Type B pancreatic cell (in vitro differentiated cells): ENCODE measurements around the gene TBL1X. TPM values are rescaled to one million over a fixed set of nuclear protein-coding genes. Genes with fewer than 3 reads are reported as not detected.

Experiments used
- DNase-seq: peaks from one replicate; pipeline ENCODE4 v3.0.0; 2021; ENCODE audit warnings: mixed read lengths; ENCODE audit not compliant: unreplicated experiment; ENCODE audit errors: extremely low spot score
- H3K27ac Mint-ChIP-seq: 2 replicates; pipeline ENCODE4 v1.8.0; 2021; ENCODE audit warnings: mild to moderate bottlenecking, mixed read lengths
- H3K27me3 Mint-ChIP-seq: 2 replicates; pipeline ENCODE4 v1.8.0; 2021; ENCODE audit warnings: mixed read lengths
- H3K36me3 Mint-ChIP-seq: 2 replicates; pipeline ENCODE4 v1.8.0; 2021; ENCODE audit warnings: mixed read lengths
- H3K4me1 Mint-ChIP-seq: one replicate; pipeline ENCODE4 v1.8.0; 2021; ENCODE audit warnings: mixed read lengths; ENCODE audit not compliant: unreplicated experiment
- H3K4me3 Mint-ChIP-seq: 2 replicates; pipeline ENCODE4 v1.8.0; 2021; ENCODE audit warnings: mild to moderate bottlenecking, mixed read lengths
- H3K9me3 Mint-ChIP-seq: 2 replicates; pipeline ENCODE4 v1.8.0; 2021; ENCODE audit warnings: mixed read lengths
- CTCF ChIP-seq: fragments of 200-600 bp; sonication (generic); conservative IDR thresholded peaks from 2 replicates; pipeline ENCODE4 v1.5.0; 2021; ENCODE audit warnings: antibody characterized with exemption, mild to moderate bottlenecking
- total RNA-seq: library from RNA; stranded (reverse); gene quantifications from 2 replicates; pipeline ENCODE4 v1.2.1, GENCODE V29; 2021; ENCODE audit warnings: low replicate concordance

Gene TBL1X
- total RNA-seq, 1 donor from 2014 or later = 41.3 TPM

GRCh38 chrX:9647431-9647830 lies 182.6 kb downstream of the TBL1X start:
- no peak for DNase-seq
- H3K9me3 Mint-ChIP-seq = peaks cover under 1% of the 10 kb centered on the region
- peaks cover 2% of the 10 kb centered on the region for H3K4me1 Mint-ChIP-seq
- no peak overlapping the region for H3K27ac Mint-ChIP-seq
- no peaks in the 10 kb centered on the region for H3K27me3 Mint-ChIP-seq
- H3K4me3 Mint-ChIP-seq = no peak overlapping the region
- H3K36me3 Mint-ChIP-seq = peaks cover 6% of the 10 kb centered on the region
- TF ChIP-seq CTCF = no peak

GRCh38 chrX:9650091-9650490 lies 185.2 kb downstream of the TBL1X start:
- H3K36me3 Mint-ChIP-seq = peaks cover 8% of the 10 kb centered on the region
- H3K27ac Mint-ChIP-seq = no peak overlapping the region
- no peaks in the 10 kb centered on the region for H3K4me1 Mint-ChIP-seq
- no peak for TF ChIP-seq CTCF
- DNase-seq = no peak
- no peaks in the 10 kb centered on the region for H3K27me3 Mint-ChIP-seq
- H3K9me3 Mint-ChIP-seq = no peaks in the 10 kb centered on the region
- H3K4me3 Mint-ChIP-seq = no peak overlapping the region

GRCh38 chrX:9651737-9652136 lies 186.9 kb downstream of the TBL1X start:
- no peak for DNase-seq
- H3K9me3 Mint-ChIP-seq = no peaks in the 10 kb centered on the region
- no peak for TF ChIP-seq CTCF
- H3K36me3 Mint-ChIP-seq = peaks cover 8% of the 10 kb centered on the region
- H3K4me3 Mint-ChIP-seq = no peak overlapping the region
- no peaks in the 10 kb centered on the region for H3K27me3 Mint-ChIP-seq
- H3K27ac Mint-ChIP-seq = no peak overlapping the region
- H3K4me1 Mint-ChIP-seq = no peaks in the 10 kb centered on the region

- H3K36me3 Mint-ChIP-seq = peaks cover 13% of the 10 kb centered on the region
- TF ChIP-seq CTCF = no peak
- no peaks in the 10 kb centered on the region for H3K4me1 Mint-ChIP-seq
- no peaks in the 10 kb centered on the region for H3K27me3 Mint-ChIP-seq
- H3K9me3 Mint-ChIP-seq = no peaks in the 10 kb centered on the region
- no peak overlapping the region for H3K4me3 Mint-ChIP-seq
- no peak overlapping the region for H3K27ac Mint-ChIP-seq
- DNase-seq = no peak
These were observed 190.1 kb downstream of the TBL1X start for GRCh38 chrX:9654929-9655328.

- DNase-seq = no peak
- Mint-ChIP-seq H3K4me3 (no peak overlapping the region), H3K9me3 (no peaks in the 10 kb centered on the region), H3K27me3 (no peaks in the 10 kb centered on the region), H3K36me3 (peaks cover 17% of the 10 kb centered on the region), H3K4me1 (no peaks in the 10 kb centered on the region), H3K27ac (no peak overlapping the region)
- no peak for TF ChIP-seq CTCF
These were observed 191.4 kb downstream of the TBL1X start for GRCh38 chrX:9656277-9656676.

- Mint-ChIP-seq H3K27ac (no peak overlapping the region), H3K4me1 (no peaks in the 10 kb centered on the region), H3K9me3 (no peaks in the 10 kb centered on the region), H3K36me3 (peaks cover 17% of the 10 kb centered on the region), H3K4me3 (no peak overlapping the region), H3K27me3 (no peaks in the 10 kb centered on the region)
- no peak for DNase-seq
- TF ChIP-seq CTCF = no peak
These were observed 192.0 kb downstream of the TBL1X start for GRCh38 chrX:9656871-9657270.
